OCI-LY3 (cell line): Measurements from ENCODE around the gene TRIM24.
A peak's percentile ranks its signal among the peaks of the same experiment; 100 is the strongest.
"Not testable (repeated sequence)": the region's sequence is repeated elsewhere in the genome, so short reads cannot be mapped to it uniquely, and the experiment has no call there.

ENCODE experiments used
- H2AFZ ChIP-seq: fragments of 200-600, 300-600 bp; shearing (Covaris generic); 2 replicates; pipeline ENCODE4 v1.6.0; 2014; ENCODE audit warnings: antibody characterized with exemption, low read depth, low read length
- H3K27ac ChIP-seq: fragments of 200-600, 300-600 bp; sonication (generic); 2 replicates; pipeline ENCODE4 v1.5.1; 2014; ENCODE audit warnings: mild to moderate bottlenecking, low read length, moderate library complexity, mixed read lengths
- H3K27me3 ChIP-seq: fragments of 200-600, 300-600 bp; sonication (generic); 2 replicates; pipeline ENCODE4 v1.6.1; 2014; ENCODE audit warnings: low read depth, low read length, mixed read lengths
- H3K36me3 ChIP-seq: fragments of 200-600, 300-600 bp; sonication (generic); replicated peaks from 2 replicates; pipeline ENCODE3; 2014; ENCODE audit warnings: low read depth, low read length, mixed read lengths
- H3K4me1 ChIP-seq: fragments of 300-600, 200-600 bp; sonication (generic); 2 replicates; pipeline ENCODE4 v1.6.1; 2014; ENCODE audit warnings: low read length, mixed read lengths
- H3K4me2 ChIP-seq: fragments of 200-600, 300-600 bp; sonication (generic); 2 replicates; pipeline ENCODE4 v1.6.1; 2014; ENCODE audit warnings: low read length, mixed read lengths
- H3K4me3 ChIP-seq: fragments of 300-600, 200-600 bp; sonication (generic); 2 replicates; pipeline ENCODE4 v1.5.1; 2014; ENCODE audit warnings: antibody characterized with exemption, mild to moderate bottlenecking, low read length, moderate library complexity
- H3K79me2 ChIP-seq: fragments of 300-600, 200-600 bp; shearing (Covaris generic); 2 replicates; pipeline ENCODE4 v1.6.1; 2014; ENCODE audit warnings: mild to moderate bottlenecking, low read length, mixed read lengths
- H3K9ac ChIP-seq: fragments of 300-600, 200-600 bp; shearing (Covaris generic); 2 replicates; pipeline ENCODE4 v1.6.0; 2014; ENCODE audit warnings: mild to moderate bottlenecking, low read length, moderate library complexity
- H3K9me3 ChIP-seq: fragments of 200-600, 300-600 bp; shearing (Covaris generic); 2 replicates; pipeline ENCODE4 v1.6.1; 2014; ENCODE audit warnings: low read length, mixed read lengths; ENCODE audit not compliant: insufficient read depth
- H4K20me1 ChIP-seq: fragments of 200-600, 300-600 bp; sonication (generic); 2 replicates; pipeline ENCODE4 v1.6.1; 2016; ENCODE audit warnings: low read length, mixed read lengths; ENCODE audit not compliant: insufficient read depth
- CTCF ChIP-seq: fragments of 200-600, 300-600 bp; sonication (generic); IDR thresholded peaks from 2 replicates; pipeline ENCODE4 v1.5.1; 2014; ENCODE audit warnings: antibody characterized with exemption, low read length, low read depth
- EZH2phosphoT487 ChIP-seq: fragments of 200-600 bp; shearing (Covaris generic); IDR thresholded peaks from 2 replicates; pipeline ENCODE4 v1.6.1; 2018; ENCODE audit warnings: antibody characterized with exemption, mixed run types, low read depth

Gene TRIM24

DNA sequence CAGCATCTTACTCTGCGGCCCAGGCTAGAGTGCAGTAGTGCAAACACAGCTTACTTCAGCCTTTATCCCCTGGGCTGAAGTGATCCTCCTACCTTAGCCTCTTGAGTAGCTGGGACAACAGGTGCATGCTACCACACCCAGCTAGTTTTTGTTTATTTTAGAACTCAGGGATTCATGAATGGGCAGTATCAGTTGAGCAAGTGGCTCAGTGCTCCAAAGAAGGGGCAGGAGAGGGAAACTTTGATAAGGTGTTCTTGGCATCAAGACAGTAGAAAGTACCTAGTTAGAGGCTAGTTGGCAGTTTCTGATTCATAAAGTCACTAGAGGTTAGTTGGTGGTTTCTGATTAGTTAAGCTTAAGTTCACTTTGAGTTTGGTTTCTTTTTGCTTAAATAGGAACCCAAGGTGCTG lies 18.4 kb downstream of the TRIM24 start:
- no peak overlapping the region for H3K27ac ChIP-seq
- peaks cover 18% of the 10 kb centered on the region for H3K4me1 ChIP-seq
- no peak overlapping the region for H3K4me3 ChIP-seq
- H3K27me3 ChIP-seq: no peaks in the 10 kb centered on the region
- H3K4me2 ChIP-seq: peak overlapping the region; percentile 55
- peaks cover 56% of the 10 kb centered on the region for H4K20me1 ChIP-seq
- no peaks in the 10 kb centered on the region for H3K36me3 ChIP-seq
- H3K9me3 ChIP-seq: no peaks in the 10 kb centered on the region
- H3K9ac ChIP-seq: no peak overlapping the region
- TF ChIP-seq CTCF (no peak), EZH2phosphoT487 (no peak)
- H3K79me2 ChIP-seq: peaks cover 88% of the 10 kb centered on the region
- no peak overlapping the region for H2AFZ ChIP-seq

DNA sequence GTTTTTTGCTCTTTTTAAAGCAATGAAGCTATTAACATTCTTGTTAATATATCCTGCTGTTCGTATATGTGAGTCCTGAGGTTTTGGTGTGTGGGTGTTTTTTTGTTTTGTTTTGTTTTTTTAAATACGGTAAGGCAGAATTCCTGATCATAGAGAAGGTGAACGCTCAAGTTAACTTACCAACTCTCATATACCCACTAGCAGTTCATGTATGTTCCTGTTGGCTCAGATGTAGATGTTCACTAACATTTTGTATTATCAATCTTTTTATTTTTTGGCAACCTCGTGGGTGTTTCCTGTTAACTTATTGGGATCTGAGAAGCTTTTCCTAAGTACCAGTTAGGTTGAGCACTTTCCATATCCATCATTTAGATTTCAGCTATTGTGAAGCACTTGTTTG lies 20.5 kb downstream of the TRIM24 start:
- Histone ChIP-seq H3K36me3 (no peaks in the 10 kb centered on the region), H3K79me2 (peaks cover 89% of the 10 kb centered on the region), H3K9me3 (no peaks in the 10 kb centered on the region), H3K4me2 (no peak overlapping the region), H3K4me1 (peaks cover 24% of the 10 kb centered on the region), H3K9ac (no peak overlapping the region), H3K27me3 (no peaks in the 10 kb centered on the region), H3K4me3 (no peak overlapping the region), H4K20me1 (peaks cover 53% of the 10 kb centered on the region), H3K27ac (no peak overlapping the region), H2AFZ (no peak overlapping the region)
- TF ChIP-seq CTCF: no peak
- no peak for TF ChIP-seq EZH2phosphoT487

GRCh38 chr7:138481447-138482380 lies 21.7 kb downstream of the TRIM24 start:
- H4K20me1 ChIP-seq: peaks cover 47% of the 10 kb centered on the region
- peaks cover 24% of the 10 kb centered on the region for H3K4me1 ChIP-seq
- H3K4me3 ChIP-seq: no peak overlapping the region
- no peak for TF ChIP-seq EZH2phosphoT487
- TF ChIP-seq CTCF: no peak
- no peaks in the 10 kb centered on the region for H3K36me3 ChIP-seq
- no peak overlapping the region for H3K27ac ChIP-seq
- peaks cover 86% of the 10 kb centered on the region for H3K79me2 ChIP-seq
- H2AFZ ChIP-seq: no peak overlapping the region
- H3K9ac ChIP-seq: no peak overlapping the region
- no peak overlapping the region for H3K4me2 ChIP-seq
- no peaks in the 10 kb centered on the region for H3K27me3 ChIP-seq
- no peaks in the 10 kb centered on the region for H3K9me3 ChIP-seq

- no peak overlapping the region for H2AFZ ChIP-seq
- no peak overlapping the region for H3K4me3 ChIP-seq
- H3K27ac ChIP-seq: no peak overlapping the region
- H3K9ac ChIP-seq: no peak overlapping the region
- H4K20me1 ChIP-seq: peaks cover 36% of the 10 kb centered on the region
- H3K9me3 ChIP-seq: no peaks in the 10 kb centered on the region
- H3K4me2 ChIP-seq: peak overlapping the region; percentile 35
- H3K36me3 ChIP-seq: no peaks in the 10 kb centered on the region
- peaks cover 83% of the 10 kb centered on the region for H3K79me2 ChIP-seq
- TF ChIP-seq EZH2phosphoT487 (no peak), CTCF (no peak)
- H3K27me3 ChIP-seq: no peaks in the 10 kb centered on the region
- peaks cover 19% of the 10 kb centered on the region for H3K4me1 ChIP-seq
Observed at GRCh38 chr7:138483531-138483930, 23.5 kb downstream of the TRIM24 start.

GRCh38 chr7:138485508-138485907 lies 25.4 kb downstream of the TRIM24 start:
- not testable (repeated sequence) for H3K4me3 ChIP-seq, H3K27me3 ChIP-seq, H3K27ac ChIP-seq, H3K9me3 ChIP-seq, H2AFZ ChIP-seq, H3K4me2 ChIP-seq, H3K36me3 ChIP-seq, H3K9ac ChIP-seq
- H4K20me1 ChIP-seq: peaks cover 32% of the 10 kb centered on the region
- peaks cover 79% of the 10 kb centered on the region for H3K79me2 ChIP-seq
- H3K4me1 ChIP-seq: peaks cover 11% of the 10 kb centered on the region

DNA sequence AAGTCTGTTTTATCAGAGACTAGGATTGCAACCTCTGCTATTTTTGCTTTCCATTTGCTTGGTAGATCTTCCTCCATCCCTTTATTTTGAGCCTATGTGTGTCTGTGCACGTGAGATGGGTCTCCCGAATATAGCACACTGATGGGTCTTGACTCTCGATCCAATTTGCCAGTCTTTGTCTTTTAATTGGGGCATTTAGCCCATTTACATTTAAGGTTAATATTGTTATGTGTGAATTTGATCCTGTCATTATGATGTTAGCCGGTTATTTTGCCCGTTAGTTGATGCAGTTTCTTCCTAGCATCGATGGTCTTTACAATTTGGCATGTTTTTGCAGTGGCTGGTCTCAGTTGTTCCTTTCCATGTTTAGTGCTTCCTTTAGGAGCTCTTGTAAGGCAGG lies 29.1 kb downstream of the TRIM24 start:
- not testable (repeated sequence) for H3K27me3 ChIP-seq, H3K27ac ChIP-seq, H3K36me3 ChIP-seq, H3K9ac ChIP-seq, H2AFZ ChIP-seq, H3K9me3 ChIP-seq, H3K4me3 ChIP-seq, H3K4me1 ChIP-seq, H3K4me2 ChIP-seq
- H3K79me2 ChIP-seq: peaks cover 77% of the 10 kb centered on the region
- peaks cover 28% of the 10 kb centered on the region for H4K20me1 ChIP-seq
